Endodermal cell (in vitro differentiated cells): ENCODE data around the gene MINDY1. TPM values are rescaled to one million over a fixed set of nuclear protein-coding genes. Genes with fewer than 3 reads are reported as not detected.

Experiments
- DNase-seq: peaks from one replicate; pipeline ENCODE4 v3.0.0-alpha.2; 2017
- H3K27ac ChIP-seq: 2 replicates; pipeline ENCODE4 v1.5.1; 2013; ENCODE audit warnings: mild to moderate bottlenecking, low read depth, low read length, moderate library complexity
- H3K27me3 ChIP-seq: 2 replicates; pipeline ENCODE4 v1.6.1; 2013; ENCODE audit warnings: mild to moderate bottlenecking, low read length, moderate library complexity; ENCODE audit not compliant: insufficient read depth, control insufficient read depth, poor library complexity, severe bottlenecking
- H3K36me3 ChIP-seq: 2 replicates; pipeline ENCODE4 v1.7.0; 2013; ENCODE audit warnings: mild to moderate bottlenecking, low read length, moderate library complexity; ENCODE audit not compliant: control insufficient read depth, insufficient read depth
- H3K4me1 ChIP-seq: one replicate; pipeline ENCODE4 v1.7.0; 2013; ENCODE audit warnings: low read length; ENCODE audit not compliant: control insufficient read depth, insufficient read depth
- H3K4me3 ChIP-seq: 2 replicates; pipeline ENCODE4 v1.5.1; 2013; ENCODE audit warnings: mild to moderate bottlenecking, low read length, moderate library complexity
- H3K9ac ChIP-seq: 2 replicates; pipeline ENCODE4 v1.6.1; 2013; ENCODE audit warnings: mild to moderate bottlenecking, low read length, moderate library complexity; ENCODE audit not compliant: poor library complexity, severe bottlenecking; ENCODE audit errors: extremely low read depth
- H3K9me3 ChIP-seq: 2 replicates; pipeline ENCODE4 v1.6.1; 2013; ENCODE audit warnings: mild to moderate bottlenecking, low read length, moderate library complexity; ENCODE audit not compliant: control insufficient read depth
- H3K27ac Mint-ChIP-seq: 2 replicates; pipeline ENCODE4 v1.8.0; 2020; ENCODE audit warnings: mixed read lengths
- H3K27me3 Mint-ChIP-seq: 2 replicates; pipeline ENCODE4 v1.8.0; 2021; ENCODE audit warnings: mild to moderate bottlenecking, mixed read lengths; ENCODE audit not compliant: insufficient read depth
- H3K36me3 Mint-ChIP-seq: 2 replicates; pipeline ENCODE4 v1.8.0; 2020; ENCODE audit warnings: low read depth, mixed read lengths
- H3K4me1 Mint-ChIP-seq: 2 replicates; pipeline ENCODE4 v1.8.0; 2020; ENCODE audit warnings: mixed read lengths
- H3K4me3 Mint-ChIP-seq: 2 replicates; pipeline ENCODE4 v1.8.0; 2020; ENCODE audit warnings: mild to moderate bottlenecking, moderate library complexity, mixed read lengths
- H3K9me3 Mint-ChIP-seq: 2 replicates; pipeline ENCODE4 v1.8.0; 2020; ENCODE audit warnings: mild to moderate bottlenecking, mixed read lengths
- WGBS, 2 experiments: methylation state at CpG; one replicate each; pipeline versions ENCODE4 v1.1.5 to v1.1.7; 2013; ENCODE audit warnings: missing lambda C conversion rate in 2 of 2, mixed read lengths in 1 of 2; ENCODE audit not compliant: insufficient coverage in 1 of 2, insufficient read length in 1 of 2; 5-methylcytosine and 5-hydroxymethylcytosine counted together
- total RNA-seq, 2 donors: library from RNA; stranded (reverse); fragmentation: NEBNext Ultra II Directional in 1 of 2; extraction: Animal tissue kit (Norgen Biotek cat#: 25700) in 1 of 2; gene quantifications; 2 replicates in 1 of 2; 3 replicates in 1 of 2; pipeline ENCODE4 v1.2.1, GENCODE V29; 2021
- TF ChIP-seq, protein P1 (sequence below): fragments of 200-600 bp; sonication (generic); conservative IDR thresholded peaks from 2 replicates; pipeline ENCODE4 v1.5.0; 2021; ENCODE audit warnings: antibody characterized with exemption, mild to moderate bottlenecking

Gene MINDY1
- total RNA-seq, 2 donors from 2014 or later, result 8.6 to 10.8 TPM

DNA sequence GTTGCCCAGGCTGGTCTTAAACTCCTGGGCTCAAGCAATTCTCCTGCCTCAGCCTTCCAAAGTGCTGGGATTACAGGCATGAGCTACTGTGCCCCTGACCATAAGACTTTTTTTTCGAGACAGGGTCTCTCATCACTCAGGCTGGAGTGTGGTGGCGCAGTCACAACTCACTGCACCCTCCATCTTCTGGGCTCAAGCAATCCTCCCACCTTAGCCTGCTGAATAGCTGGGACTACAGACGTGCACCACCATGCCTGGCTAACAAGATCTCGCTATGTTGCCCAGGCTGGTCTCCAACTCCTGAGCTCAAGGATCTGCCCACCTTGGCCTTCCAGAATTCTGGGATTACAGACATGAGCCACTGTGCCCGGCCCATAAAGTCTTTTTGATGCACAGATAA is 42.8 kb upstream of the MINDY1 start:
- WGBS, 2 experiments, result 92 to 99% methylated on average over 4 to 5 of the region's 5 CpGs
- no peak for DNase-seq
- TF ChIP-seq, protein P1, sequence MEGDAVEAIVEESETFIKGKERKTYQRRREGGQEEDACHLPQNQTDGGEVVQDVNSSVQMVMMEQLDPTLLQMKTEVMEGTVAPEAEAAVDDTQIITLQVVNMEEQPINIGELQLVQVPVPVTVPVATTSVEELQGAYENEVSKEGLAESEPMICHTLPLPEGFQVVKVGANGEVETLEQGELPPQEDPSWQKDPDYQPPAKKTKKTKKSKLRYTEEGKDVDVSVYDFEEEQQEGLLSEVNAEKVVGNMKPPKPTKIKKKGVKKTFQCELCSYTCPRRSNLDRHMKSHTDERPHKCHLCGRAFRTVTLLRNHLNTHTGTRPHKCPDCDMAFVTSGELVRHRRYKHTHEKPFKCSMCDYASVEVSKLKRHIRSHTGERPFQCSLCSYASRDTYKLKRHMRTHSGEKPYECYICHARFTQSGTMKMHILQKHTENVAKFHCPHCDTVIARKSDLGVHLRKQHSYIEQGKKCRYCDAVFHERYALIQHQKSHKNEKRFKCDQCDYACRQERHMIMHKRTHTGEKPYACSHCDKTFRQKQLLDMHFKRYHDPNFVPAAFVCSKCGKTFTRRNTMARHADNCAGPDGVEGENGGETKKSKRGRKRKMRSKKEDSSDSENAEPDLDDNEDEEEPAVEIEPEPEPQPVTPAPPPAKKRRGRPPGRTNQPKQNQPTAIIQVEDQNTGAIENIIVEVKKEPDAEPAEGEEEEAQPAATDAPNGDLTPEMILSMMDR, result no peak
- Histone ChIP-seq H3K9me3 (no peaks in the 10 kb centered on the region), H3K4me3 (no peak overlapping the region), H3K27ac (no peak overlapping the region), H3K27me3 (no peaks in the 10 kb centered on the region), H3K4me1 (no peaks in the 10 kb centered on the region), H3K9ac (no peak overlapping the region), H3K36me3 (peaks cover 35% of the 10 kb centered on the region)
- no peaks in the 10 kb centered on the region for H3K27me3 Mint-ChIP-seq
- peaks cover 33% of the 10 kb centered on the region for H3K36me3 Mint-ChIP-seq
- peaks cover 18% of the 10 kb centered on the region for H3K4me1 Mint-ChIP-seq
- peak overlapping the region; percentile 92 for H3K4me3 Mint-ChIP-seq
- H3K9me3 Mint-ChIP-seq, result no peaks in the 10 kb centered on the region
- H3K27ac Mint-ChIP-seq, result no peak overlapping the region

DNA sequence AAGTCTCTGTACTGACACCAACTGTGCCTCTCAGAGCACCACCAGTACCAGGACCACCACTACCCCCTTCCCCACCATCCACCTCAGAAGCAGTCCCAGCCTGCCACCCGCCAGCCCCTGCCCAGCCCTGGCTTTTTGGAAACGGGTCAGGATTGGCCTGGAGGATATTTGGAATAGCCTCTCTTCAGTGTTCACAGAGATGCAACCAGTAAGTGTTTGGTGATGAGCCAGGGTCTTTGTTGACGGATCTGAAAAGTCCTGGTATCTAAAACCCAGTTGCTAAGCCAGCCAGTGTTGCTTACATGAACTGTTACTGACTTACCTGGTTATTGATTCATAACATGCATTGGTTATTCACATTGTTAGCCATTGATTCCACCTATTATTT is 41.9 kb upstream of the MINDY1 start:
- no peak overlapping the region for H3K27ac ChIP-seq
- no peak for DNase-seq
- no peaks in the 10 kb centered on the region for H3K9me3 Mint-ChIP-seq

DNA sequence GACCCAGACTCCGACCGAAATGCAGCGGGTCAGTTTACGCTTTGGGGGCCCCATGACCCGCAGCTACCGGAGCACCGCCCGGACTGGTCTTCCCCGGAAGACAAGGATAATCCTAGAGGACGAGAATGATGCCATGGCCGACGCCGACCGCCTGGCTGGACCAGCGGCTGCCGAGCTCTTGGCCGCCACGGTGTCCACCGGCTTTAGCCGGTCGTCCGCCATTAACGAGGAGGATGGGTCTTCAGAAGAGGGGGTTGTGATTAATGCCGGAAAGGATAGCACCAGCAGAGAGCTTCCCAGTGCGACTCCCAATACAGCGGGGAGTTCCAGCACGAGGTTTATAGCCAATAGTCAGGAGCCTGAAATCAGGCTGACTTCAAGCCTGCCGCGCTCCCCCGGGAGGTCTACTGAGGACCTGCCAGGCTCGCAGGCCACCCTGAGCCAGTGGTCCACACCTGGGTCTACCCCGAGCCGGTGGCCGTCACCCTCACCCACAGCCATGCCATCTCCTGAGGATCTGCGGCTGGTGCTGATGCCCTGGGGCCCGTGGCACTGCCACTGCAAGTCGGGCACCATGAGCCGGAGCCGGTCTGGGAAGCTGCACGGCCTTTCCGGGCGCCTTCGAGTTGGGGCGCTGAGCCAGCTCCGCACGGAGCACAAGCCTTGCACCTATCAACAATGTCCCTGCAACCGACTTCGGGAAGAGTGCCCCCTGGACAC is 41.4 kb upstream of the MINDY1 start:
- 4 to 5% methylated on average over 29 to 48 of the region's 48 CpGs for WGBS, 2 experiments
- peak overlapping the region; percentile 97 for H3K27ac Mint-ChIP-seq
- Histone ChIP-seq H3K4me3 (peak overlapping the region; percentile 89), H3K36me3 (peaks cover 23% of the 10 kb centered on the region), H3K4me1 (no peaks in the 10 kb centered on the region), H3K27ac (peak overlapping the region; percentile 55), H3K27me3 (no peaks in the 10 kb centered on the region), H3K9ac (peak overlapping the region; percentile 67), H3K9me3 (no peaks in the 10 kb centered on the region)
- peaks cover 21% of the 10 kb centered on the region for H3K36me3 Mint-ChIP-seq
- H3K4me1 Mint-ChIP-seq, result peaks cover 18% of the 10 kb centered on the region
- H3K4me3 Mint-ChIP-seq, result peak overlapping the region; percentile 92
- H3K9me3 Mint-ChIP-seq, result no peaks in the 10 kb centered on the region
- TF ChIP-seq, protein P1, result peak; percentile 80
- peak; percentile 91 for DNase-seq
- H3K27me3 Mint-ChIP-seq, result no peaks in the 10 kb centered on the region

More for the DNA sequence above, 41.9 kb upstream of the MINDY1 start:
- peaks cover 18% of the 10 kb centered on the region for H3K4me1 Mint-ChIP-seq
- H3K27ac Mint-ChIP-seq, result no peak overlapping the region
- no peak overlapping the region for H3K9ac ChIP-seq
- H3K36me3 Mint-ChIP-seq, result peaks cover 26% of the 10 kb centered on the region
- H3K4me3 ChIP-seq, result peak overlapping the region; percentile 89
- peaks cover 28% of the 10 kb centered on the region for H3K36me3 ChIP-seq
- H3K27me3 ChIP-seq, result no peaks in the 10 kb centered on the region
- H3K4me1 ChIP-seq, result no peaks in the 10 kb centered on the region
- TF ChIP-seq, protein P1, result peak; percentile 7
- 51 to 80% methylated on average over 1 to 3 of the region's 3 CpGs for WGBS, 2 experiments
- H3K27me3 Mint-ChIP-seq, result no peaks in the 10 kb centered on the region
- H3K4me3 Mint-ChIP-seq, result peak overlapping the region; percentile 92
- no peaks in the 10 kb centered on the region for H3K9me3 ChIP-seq
